ENCODE results near the gene PHF12. TPM values are rescaled to one million over a fixed set of nuclear protein-coding genes. Genes with fewer than 3 reads are reported as not detected.

The PHF12 gene
- total and polyA plus RNA-seq, 10 of the 15 experiments (the other 5 are each of a cell fraction or from before 2014, with no cell fraction given), result 1.3 to 43.9 (median 19.2) TPM

GRCh38 chr17:28920201-28920600 is 31.1 kb downstream of the PHF12 start:
- intact Hi-C loops (cut with micrococcal nuclease; ENCODE audit: unreplicated experiment), result no loop called here
- Histone ChIP-seq H3K27ac (ENCODE audit: control insufficient read depth, insufficient read depth) (no peak overlapping the region), H3K4me3 (no peak overlapping the region), H3K9me3 (replicated peaks; ENCODE audit: control insufficient read depth, insufficient read depth, low read length) (no peaks in the 10 kb centered on the region), H4K20me1 (ENCODE audit: control insufficient read depth, insufficient read depth) (no peaks in the 10 kb centered on the region), H3K79me2 (ENCODE audit: control insufficient read depth, insufficient read depth, low read length) (no peaks in the 10 kb centered on the region), H3K9ac (ENCODE audit: control insufficient read depth, insufficient read depth, low read length) (no peak overlapping the region), H3K4me1 (ENCODE audit: control insufficient read depth, insufficient read depth, low read length) (no peaks in the 10 kb centered on the region), H3K36me3 (ENCODE audit: control insufficient read depth in 2 of 2, insufficient read depth in 2 of 2, low read length in 1 of 2) (peaks cover 32 to 53% of the 10 kb centered on the region in 2 experiments), H3K27me3 (replicated peaks in 1 of 2; ENCODE audit: control insufficient read depth in 2 of 2, insufficient read depth in 2 of 2, low read length in 1 of 2) (no peaks in the 10 kb centered on the region), H2AFZ (ENCODE audit: control insufficient read depth, low read depth, low read length) (no peak overlapping the region), H3K4me2 (ENCODE audit: control insufficient read depth, insufficient read depth) (no peak overlapping the region)
- no peak for ATAC-seq
- CTCF ChIA-PET, result interaction anchor here (1.1 to 4.0 kb wide), 2 partner anchors 45 to 157 kb away, joined by 3 to 13 read pairs; no protein-coding TSS in a partner anchor
- in situ Hi-C loops (cut with MboI), result no loop called here
- DNase-seq (ENCODE audit: low read depth, low spot score), result no peak
- no peak for FAIRE-seq
- RAD21 ChIA-PET (ENCODE audit: unreplicated experiment), result interaction anchor here (1.5 kb wide), 1 partner anchor 157 kb away, joined by 4 read pairs; no protein-coding TSS in a partner anchor
- BruUV-seq (replicated peaks), result no TSS peak
- POLR2A ChIA-PET, result no interaction called here
- SMC1A ChIA-PET (ENCODE audit: uncharacterized antibody, unreplicated experiment), result no interaction called here
- TF ChIP-seq CBX3 (IDR thresholded peaks at IDR 0.05; ENCODE audit: borderline replicate concordance, low read depth) (no peak), E4F1 (IDR thresholded peaks at IDR 0.05; ENCODE audit: borderline replicate concordance, partially characterized antibody) (no peak), SMARCA5 (IDR thresholded peaks at IDR 0.05) (no peak), CHD1 (IDR thresholded peaks at IDR 0.05; ENCODE audit: low read depth, low read length) (no peak), ZNF384 (IDR thresholded peaks at IDR 0.05; ENCODE audit: borderline replicate concordance, low read depth, low read length) (no peak)

Measured in GM12878 (cell line).